Esophagus muscularis mucosa (tissue), 3 donors: ENCODE results near the gene MBD3L4.
"Not testable (repeated sequence)": the region's sequence is repeated elsewhere in the genome, so short reads cannot be mapped to it uniquely, and the experiment has no call there.

Experiments used
- CTCF ChIP-seq, 3 experiments: fragments of 200-600 bp in 2 of 3; fragments of 450-650 bp in 1 of 3; sonication (generic) in 2 of 3; IDR thresholded peaks; one replicate each; pipeline ENCODE4 v1.5.1; 2017 to 2019; ENCODE audit warnings: antibody characterized with exemption in 3 of 3, mild to moderate bottlenecking in 2 of 3, moderate library complexity in 1 of 3
- POLR2A ChIP-seq: fragments of 450-650 bp; IDR thresholded peaks from one replicate; pipeline ENCODE4 v1.6.1; 2017; ENCODE audit warnings: antibody characterized with exemption, moderate library complexity, mild to moderate bottlenecking, low read depth
- POLR2AphosphoS5 ChIP-seq, 2 donors: sonication (generic); formaldehyde crosslinking; IDR thresholded peaks; one replicate each; pipeline ENCODE4 v1.6.1; 2017; ENCODE audit warnings: antibody characterized with exemption in 2 of 2

DNA sequence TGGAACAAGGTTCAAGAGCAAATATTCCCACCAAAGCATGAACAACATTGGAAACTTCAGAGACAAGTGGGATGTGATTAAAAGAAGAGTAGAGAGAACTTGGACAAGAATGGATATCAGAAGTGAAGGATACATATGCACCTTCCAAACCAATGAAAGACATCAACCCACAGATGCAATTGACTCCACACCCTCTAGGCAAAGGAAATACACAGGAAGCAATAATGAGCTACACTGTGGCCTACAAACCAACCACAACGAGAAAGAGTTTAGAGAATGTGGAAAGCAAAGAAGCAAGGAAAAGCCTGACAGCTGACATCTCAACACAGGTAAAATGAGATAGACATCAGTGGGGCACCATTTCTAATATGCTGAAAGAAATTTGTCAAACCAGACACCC is 11.2 kb downstream of the MBD3L4 start:
- TF ChIP-seq CTCF (IDR thresholded peaks at IDR 0.05); POLR2AphosphoS5 (IDR thresholded peaks at IDR 0.05); POLR2A: not testable (repeated sequence)
